GM18511 (cell line): Measurements from ENCODE around the gene MMP17.
A peak's percentile ranks its signal among the peaks of the same experiment; 100 is the strongest.

Experiments
- ATAC-seq: cut with Tn5 transposase; IDR thresholded peaks from one replicate; pipeline ENCODE4 v1.9.1; 2021; ENCODE audit warnings: mild to moderate bottlenecking, moderate library complexity; ENCODE audit not compliant: unreplicated experiment

MMP17 gene

DNA sequence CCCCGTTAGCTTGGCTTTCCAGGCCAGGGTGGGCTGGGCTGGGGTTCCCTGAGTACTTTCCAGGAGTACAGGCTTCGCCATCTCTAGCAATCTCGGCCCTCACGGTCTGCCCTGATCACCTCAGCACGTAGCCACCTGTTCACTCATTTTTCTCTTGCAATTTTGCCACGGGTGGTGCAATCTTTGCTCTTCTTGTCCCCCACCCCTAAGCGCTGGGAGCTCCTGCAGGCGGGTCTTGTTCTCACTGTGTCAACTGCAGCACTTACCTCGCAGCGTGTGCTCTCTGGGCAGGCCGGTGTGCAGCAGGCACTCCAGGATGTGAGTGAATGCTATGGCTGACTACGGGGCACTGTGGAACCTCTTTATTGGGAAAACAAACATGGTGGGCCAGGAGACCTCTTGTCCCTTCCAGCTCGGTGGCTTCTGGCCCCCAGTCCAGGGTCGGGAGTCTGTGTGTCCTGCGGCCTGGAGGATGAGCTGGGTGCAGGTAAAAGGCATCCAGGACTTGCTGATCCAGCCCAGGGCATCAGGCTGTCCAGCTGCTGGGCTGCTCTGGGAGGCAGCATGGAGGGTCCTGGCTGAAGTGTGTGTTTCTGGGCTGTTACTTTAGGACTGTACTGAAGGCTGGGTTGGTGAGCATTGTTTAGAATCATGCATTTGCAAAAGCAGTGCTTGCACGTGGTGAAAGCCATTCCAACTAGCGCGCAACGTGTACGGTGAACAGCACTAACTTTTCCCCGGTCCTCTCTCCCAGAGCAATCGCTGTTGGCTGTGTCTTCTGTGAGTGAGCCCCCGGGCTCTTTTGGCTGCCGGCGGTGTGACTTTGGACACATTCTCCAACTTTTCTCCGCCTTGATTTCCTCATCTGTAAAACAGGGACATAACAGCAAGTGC lies 64.8 kb downstream of the MMP17 start:
- no peak for ATAC-seq

DNA sequence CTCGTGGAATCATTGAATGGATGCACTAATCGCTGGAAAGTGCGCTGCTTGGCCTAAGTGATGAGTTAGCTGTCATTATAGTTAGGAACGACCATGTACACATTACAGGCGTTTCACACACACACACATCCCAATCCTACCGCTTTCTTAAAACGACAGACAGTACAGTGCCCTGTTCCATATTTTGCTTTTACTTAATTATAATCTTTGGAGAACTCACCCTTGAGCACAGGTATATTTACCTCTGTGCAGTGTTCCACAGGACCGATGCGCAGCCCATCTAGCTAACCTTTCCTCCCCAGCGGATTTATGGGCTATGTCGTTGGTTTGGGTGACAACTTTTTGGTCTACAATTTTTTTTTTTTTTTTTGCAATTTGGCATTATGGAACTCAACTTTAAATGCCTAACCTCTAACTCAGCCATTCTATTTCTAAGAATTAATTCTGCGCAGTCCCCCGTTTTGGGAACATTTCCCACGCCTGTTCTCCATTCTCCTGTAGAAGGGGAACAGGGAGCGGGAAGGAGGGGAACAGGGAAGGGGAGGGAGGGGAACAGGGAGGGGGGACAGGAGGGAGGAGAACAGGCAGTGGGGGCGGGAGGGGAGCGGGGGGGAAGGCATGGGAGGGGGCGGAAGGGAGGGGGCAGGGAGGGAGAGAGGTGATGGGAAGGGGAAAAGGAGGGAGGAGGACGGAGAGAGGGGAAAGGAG lies 65.6 kb downstream of the MMP17 start:
- no peak for ATAC-seq

DNA sequence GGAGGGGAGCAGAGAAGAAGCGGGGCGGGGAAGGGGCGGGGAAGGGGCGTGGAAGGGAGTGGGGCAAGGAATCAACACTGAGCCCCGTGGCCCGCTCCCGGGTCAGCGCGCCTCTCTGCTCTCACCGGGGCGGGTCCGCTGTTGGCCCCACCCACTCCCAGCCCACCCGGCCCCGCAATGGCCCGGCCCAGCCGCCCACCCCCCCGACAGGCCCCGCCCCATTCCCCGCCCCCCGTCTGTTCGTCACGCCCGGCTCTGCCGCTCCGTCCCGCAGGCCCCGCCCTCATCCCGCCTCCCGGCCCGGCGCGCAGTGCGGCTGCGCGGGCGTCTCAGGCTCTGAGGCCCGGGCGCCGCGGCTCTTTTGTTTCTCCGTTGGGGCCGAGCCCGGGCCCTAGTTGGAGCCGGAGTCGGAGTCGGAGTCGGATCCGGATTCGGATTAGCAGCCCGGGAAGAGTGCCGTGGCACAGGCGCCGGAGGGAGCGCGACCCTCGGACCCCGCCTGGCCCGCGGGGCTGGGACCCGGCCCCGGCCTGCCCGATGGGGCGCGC lies 66.2 kb downstream of the MMP17 start, which contains the start of gene ULK1:
ULK1 (plus strand) TSS at position 310 of the 548 bp plus-strand sequence. CDS start 380 bp downstream, outside the sequence.
- peak; percentile 83 for ATAC-seq

DNA sequence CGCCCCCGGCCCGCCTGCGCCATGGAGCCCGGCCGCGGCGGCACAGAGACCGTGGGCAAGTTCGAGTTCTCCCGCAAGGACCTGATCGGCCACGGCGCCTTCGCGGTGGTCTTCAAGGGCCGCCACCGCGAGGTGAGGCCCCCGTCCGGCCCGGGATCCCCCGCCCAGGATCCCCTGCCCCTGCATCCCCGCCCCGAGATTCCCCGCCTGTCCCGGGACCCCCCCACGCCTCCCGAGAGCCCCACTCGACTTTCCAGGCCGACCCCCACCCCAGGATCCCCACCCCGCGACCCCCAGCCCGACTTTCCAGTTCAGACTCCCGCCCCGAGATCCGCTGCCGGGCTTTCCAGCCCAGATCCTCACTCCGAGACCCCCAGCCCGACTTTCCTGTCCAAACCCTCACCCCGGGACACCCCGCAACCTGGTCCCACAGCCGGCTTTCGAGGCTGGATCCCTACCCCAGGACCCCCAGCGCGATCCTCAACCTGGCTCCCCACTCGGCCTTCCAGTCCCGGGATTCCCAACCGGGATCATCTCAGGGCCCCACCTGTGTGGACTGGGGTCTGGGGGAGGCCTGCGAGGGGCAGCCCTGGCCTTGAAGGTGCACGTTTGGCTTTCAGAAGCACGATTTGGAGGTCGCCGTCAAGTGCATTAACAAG lies 66.9 kb downstream of the MMP17 start:
- peak; percentile 11 for ATAC-seq

DNA sequence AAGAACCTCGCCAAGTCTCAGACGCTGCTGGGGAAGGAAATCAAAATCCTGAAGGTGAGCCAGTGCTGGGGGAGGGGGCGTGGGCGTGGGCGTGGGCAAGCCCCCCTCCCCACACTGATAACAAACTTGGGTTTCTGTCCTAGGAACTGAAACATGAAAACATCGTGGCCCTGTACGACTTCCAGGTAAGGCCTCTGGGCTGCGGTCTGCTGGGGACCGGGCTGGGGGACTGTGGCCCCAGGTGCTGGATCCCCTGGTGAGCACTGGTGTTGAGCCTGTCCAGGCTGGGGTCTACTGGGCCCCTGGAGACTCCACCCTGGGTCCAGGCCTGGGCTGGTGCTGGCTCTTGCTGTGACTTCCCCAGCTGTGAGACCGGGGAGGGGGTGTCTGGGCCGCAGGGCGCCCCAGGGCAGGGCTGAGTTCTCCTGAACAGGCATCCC lies 67.5 kb downstream of the MMP17 start:
- ATAC-seq, result peak; percentile 20

DNA sequence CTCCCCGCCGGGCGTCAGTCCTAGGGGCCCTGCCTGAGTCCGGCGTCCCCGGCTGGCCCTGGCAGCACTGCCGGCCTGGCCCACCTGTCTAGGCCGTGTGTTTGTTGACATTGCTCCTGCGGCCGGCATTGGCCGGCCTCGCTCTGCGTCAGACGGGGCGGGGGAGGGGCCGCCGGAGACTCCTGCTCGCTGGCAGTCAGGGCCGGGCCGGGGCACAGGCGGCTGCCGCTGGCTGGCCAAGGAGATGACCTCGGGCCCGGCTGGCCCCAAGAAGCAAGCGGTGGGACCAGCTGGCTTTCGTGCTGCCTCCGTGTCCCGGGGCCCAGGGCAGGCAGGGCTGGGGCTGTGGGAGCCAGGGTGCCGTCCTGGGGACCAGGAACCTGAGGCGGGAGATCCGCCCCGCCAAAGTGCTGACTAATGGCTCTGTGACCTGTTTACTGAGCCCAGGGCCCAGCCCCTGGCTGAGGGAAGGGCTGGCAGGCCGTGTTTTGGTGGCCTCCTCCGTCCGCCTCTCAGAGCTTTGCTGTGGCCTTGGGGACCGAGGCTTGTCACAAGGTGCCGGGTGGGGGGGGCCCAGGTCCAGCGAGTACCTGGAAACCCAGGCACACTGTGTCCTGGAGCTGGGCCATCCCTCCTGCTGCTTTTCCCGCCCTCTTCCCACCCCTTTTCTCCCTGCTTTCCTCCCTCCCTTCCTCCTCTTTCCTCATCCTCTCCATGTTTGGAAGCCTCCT lies 68.1 kb downstream of the MMP17 start:
- peak; percentile 72 for ATAC-seq

DNA sequence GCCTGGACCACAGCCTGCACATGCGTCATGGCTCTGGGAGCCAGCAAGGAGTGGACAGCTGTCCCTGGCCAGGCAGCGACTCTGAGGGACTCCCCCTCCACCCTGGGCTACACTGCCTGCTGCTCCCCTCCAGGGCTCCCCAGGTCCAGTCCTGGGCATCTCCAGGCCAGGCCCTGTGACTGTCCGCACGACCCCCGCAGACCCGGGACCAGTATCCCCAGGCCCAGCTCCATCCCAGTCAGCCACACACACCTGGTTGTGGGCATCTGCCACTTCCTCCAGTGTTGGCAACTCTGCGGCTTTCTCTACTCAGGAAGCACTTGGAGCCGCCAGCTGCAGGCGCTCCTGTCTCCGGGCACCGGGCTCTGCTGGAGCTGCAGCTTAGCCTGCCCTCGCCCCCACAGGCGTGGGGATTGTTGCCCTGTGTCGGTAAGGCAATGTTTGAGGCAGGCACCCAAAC lies 68.6 kb downstream of the MMP17 start:
- no peak for ATAC-seq

DNA sequence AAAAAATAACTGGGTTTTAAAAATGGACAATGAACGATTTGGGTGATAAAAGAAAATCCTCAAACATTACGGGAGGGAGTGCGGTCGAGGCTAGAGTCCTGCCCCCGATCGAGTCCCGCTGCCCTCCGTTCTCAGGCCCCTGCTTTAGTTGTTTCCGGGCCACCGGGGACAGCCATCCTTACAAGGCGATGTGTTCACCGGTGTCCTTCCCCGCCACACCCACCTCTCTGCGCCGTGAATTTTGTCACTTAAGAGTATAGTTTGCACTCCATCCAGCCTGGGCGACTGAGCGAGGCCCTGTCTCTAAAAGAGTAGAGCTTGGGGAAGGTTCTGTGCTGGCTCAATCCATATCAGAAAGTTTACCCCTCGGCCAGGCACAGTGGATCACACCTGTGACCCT lies 69.1 kb downstream of the MMP17 start:
- no peak for ATAC-seq

DNA sequence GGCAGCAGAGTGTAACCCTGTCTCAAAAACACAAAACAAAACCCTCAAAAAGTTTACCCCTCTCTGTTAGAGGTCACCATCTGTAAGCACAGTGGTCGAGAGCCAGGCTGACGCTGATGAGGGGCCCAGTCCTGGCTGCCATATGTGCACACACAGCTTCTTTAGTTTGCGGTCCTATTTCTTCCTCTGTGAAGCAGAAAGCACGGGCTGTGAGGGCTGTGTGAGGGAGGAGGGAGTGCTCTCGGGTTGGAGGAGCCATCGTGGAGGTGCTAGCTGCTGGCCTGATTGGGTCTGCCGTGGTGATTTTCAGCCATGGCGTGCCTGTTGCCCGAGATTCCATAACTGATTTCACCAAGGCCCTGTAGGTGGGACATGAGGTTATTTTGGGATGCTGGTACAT lies 69.7 kb downstream of the MMP17 start:
- ATAC-seq, result no peak

DNA sequence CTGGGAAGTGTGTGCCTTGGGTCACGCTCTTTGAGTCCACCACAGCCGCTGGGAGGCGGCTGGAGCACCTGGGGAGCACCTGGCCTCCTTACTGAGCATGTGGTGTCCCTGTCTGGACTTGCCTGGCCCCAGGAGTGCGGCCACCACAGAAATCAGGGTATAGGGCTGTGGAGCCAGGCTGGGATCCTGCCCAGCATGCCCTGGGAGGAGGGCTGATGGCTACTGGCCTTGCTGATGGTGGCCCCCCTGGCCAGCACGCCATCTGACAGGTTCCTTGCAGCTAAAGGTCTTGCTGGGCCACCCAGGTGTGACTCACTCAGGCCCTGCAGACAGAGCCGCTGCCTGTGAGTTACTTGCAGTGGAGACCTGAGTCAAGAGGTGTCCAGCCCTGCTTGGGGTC lies 72.2 kb downstream of the MMP17 start:
- no peak for ATAC-seq
